GM21528 (cell line): ENCODE data around the gene ROR2.
"Not testable (repeated sequence)": the region's sequence is repeated elsewhere in the genome, so short reads cannot be mapped to it uniquely, and the experiment has no call there.

ENCODE experiments used
- ATAC-seq: cut with Tn5 transposase; IDR thresholded peaks from one replicate; pipeline ENCODE4 v1.9.1; 2021; ENCODE audit warnings: mild to moderate bottlenecking, moderate library complexity; ENCODE audit not compliant: unreplicated experiment, low FRiP score

ROR2 gene

DNA sequence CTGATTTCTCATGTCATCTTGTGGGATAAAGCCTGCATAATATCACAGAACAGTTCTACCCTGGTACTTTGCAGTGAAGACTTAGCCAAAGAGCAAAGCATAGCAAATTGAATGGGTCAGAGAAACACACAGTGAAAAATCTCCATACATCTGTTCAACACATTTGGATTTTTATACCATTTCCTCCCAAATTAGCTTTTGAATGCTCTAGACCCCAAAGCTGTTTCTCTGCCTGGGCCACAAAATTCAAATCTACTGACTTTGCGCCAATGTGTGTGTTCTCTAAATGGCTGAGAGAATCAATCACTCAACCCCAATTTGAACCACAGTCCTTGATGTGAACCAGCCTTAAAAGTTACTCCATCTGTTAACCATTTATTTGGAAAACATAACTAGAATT, 289.5 kb downstream of the ROR2 start:
- ATAC-seq, result no peak

GRCh38 chr9:91659529-91660495, 290.2 kb downstream of the ROR2 start:
- no peak for ATAC-seq

DNA sequence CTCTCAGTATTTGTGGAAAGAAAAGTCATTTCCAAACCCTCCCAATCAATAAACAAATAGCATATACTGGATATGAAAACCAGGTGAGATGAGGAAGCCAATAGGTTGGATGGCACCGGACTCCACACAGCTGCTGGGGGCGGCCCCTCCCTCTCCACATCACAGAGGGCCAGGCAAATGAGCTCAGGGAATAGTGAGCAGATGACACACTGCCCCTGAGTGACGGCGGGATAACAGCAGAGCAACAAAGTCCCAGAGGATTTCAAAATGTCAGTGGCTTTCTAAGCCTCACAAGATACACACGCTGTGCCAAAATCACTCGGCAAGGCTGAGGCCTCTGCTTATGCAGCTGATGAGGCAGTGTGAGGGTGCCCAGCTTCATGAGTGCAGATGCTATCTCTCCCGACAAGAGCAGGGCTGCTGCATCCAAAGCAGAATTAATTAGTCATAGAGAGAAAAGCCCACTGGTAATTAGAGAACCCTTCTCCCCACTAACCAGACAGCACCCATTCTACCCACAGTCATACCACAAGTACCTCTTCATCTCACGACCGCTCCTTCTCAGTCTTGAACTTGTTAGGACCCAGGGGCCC, 291.4 kb downstream of the ROR2 start:
- no peak for ATAC-seq

- no peak for ATAC-seq
These were observed 292.5 kb downstream of the ROR2 start for GRCh38 chr9:91657501-91657900.

- ATAC-seq, result no peak
These were observed 294.4 kb downstream of the ROR2 start for GRCh38 chr9:91655658-91656057.

DNA sequence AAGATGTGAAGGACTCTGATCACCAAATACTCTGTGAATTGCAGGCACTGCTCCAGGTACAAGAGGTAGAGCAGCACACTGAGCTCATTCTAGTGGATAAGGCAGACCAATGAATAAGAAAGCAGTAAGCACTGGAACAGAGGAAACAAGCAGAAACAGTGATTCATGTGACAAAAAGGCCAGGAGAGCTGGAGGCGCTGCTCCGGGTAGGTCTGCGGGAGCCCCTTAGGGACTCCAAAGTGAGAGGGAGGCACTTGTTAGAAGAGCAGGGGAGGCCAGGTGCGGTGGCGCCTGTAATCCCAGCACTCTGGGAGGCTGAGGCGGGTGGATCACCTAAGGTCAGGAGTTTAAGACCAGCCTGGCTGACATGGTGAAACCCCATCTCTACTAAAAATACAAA, 294.8 kb downstream of the ROR2 start:
- ATAC-seq, result no peak

- no peak for ATAC-seq
These were observed 295.5 kb downstream of the ROR2 start for GRCh38 chr9:91654527-91654926.

DNA sequence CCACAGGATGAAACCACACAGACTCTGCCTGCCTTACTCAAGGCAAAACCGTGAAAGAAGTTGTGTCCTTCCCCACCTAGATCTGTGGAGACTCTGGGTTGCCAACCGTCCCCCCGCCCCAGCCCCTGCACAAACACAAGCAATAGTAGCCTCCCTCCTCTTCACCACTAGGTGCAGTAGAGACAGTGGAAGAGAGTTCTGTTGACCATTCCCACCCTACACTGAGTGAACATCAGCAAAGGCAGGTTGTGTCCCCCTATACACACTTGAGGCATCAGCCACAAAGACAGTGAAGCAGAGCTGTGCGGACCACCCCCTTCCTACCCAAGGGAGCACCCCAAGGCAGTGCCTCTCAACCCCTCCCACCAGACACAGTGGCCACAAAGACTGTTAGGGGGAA, 302.7 kb downstream of the ROR2 start:
- ATAC-seq, result no peak

GRCh38 chr9:91646702-91647101, 303.3 kb downstream of the ROR2 start:
- no peak for ATAC-seq

DNA sequence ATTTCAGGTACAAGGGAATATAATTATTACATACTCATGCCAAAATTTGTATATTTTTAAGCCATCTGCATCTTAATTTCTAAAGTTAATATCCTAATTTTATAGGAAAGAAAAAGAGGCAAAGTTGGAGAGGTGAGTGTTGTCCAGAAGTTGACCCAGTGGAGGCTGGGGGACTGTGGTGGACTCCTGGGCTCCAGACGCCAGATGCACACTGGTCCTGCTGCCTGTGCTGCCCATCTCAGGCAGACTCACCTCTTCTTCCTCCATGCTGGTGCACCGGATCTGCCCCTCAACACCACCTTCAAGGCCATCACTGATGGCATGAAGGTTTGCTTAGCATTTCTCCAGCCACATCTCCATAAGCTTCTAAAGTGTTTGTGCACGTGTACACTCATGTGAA, 305.6 kb downstream of the ROR2 start:
- no peak for ATAC-seq

- no peak for ATAC-seq
These were observed 306.4 kb downstream of the ROR2 start for GRCh38 chr9:91643481-91644077.

DNA sequence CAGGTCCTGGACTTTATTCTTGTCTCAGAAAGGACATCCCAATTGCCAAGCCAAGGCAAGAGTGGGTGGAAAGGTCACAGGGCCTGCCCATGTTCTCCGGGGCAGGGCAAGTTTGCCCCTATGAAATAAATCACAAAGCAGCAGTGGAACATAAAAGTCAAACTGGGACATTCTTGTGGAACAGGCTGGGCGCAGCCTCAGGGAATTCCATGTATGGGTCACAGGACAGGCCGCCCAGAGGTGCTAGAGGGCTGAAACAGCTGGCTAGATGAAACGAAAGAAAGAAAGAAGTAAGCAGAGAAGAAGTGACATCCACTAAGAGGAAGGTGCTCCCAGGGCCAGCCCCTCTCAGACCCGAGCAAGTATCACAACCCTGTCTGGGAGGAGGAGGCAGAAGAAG, 307.3 kb downstream of the ROR2 start:
- ATAC-seq, result no peak

DNA sequence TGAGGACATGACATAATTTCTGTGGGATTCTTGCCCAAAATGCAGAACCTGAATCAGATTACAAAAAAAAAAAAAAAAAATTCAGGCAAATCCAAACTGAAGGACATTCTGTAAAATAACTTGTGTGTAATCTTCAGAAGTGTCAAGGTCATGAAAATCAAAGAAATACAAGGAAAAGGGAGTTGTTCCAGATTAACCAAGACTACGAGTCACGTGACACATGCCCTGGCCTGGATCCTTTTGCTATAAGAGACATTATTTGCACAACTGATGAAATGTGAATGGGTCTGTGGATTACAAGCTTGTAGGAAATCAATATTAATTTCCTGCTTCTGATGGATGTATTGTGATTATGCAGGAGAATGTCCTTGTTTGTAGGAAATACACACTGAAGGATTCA, 309.6 kb downstream of the ROR2 start:
- no peak for ATAC-seq

DNA sequence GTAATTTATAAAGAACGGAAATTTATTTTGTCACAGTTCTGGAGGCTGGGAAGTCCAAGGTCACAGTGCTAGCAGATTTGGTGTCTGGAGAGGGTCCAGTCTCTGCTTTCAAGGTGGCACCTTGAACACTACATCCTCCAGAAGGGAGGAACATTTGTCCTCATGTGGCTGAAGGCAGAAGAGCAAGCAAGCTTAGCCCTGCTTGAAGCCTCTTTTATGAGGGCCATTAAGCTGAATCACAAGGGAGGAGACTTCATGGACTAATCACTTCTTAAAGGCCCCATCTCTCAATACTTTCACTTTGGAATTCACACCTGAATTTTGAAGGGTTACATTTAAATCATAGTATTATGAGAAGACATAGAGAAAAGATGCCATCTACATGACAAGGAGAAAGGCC, 311.0 kb downstream of the ROR2 start:
- ATAC-seq, result no peak

- not testable (repeated sequence) for ATAC-seq
These were observed 315.2 kb downstream of the ROR2 start for GRCh38 chr9:91634832-91635231.

GRCh38 chr9:91629718-91630117, 320.3 kb downstream of the ROR2 start:
- ATAC-seq, result no peak

- ATAC-seq, result no peak
These were observed 321.1 kb downstream of the ROR2 start for GRCh38 chr9:91628892-91629291.

GRCh38 chr9:91625331-91625730, 324.7 kb downstream of the ROR2 start:
- ATAC-seq, result no peak

DNA sequence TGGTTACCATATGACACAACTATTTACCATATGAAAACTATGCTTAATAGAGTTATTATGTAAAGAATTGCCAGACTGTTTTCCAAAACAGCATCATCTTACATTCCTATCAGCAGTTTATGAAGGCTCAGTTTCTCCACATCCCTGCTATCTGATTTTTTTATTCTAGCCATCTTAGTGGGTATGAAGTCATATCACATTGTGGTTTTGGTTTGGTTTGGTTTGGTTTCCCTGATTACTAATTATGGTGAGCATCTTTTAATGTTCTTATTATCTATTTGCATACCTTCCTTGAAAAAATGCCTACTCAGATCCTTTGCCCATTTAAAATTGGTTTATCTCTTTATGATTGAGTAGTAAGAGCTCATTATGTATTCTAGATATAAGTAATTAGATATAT, 327.0 kb downstream of the ROR2 start:
- ATAC-seq, result no peak

DNA sequence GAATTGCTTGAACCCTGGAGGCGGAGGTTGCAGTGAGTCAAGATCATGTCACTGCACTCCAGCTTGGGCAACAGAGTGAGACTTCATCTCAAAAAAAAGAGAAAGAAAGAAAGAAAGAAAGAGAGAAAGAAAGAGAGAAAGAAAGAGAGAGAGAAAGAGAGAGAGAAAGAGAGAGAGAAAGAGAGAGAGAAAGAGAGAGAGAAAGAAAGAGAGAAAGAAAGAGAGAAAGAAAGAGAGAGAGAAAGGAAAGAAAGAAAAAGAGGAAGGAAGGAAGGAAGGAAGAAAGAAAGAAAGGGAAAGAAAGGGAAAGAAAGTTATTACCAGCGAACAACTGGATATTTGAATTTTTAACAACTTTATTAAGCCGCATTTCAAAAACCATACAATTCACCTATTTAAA, 327.9 kb downstream of the ROR2 start:
- ATAC-seq, result not testable (repeated sequence)

- not testable (repeated sequence) for ATAC-seq
These were observed 336.0 kb downstream of the ROR2 start for GRCh38 chr9:91614044-91614443.

GRCh38 chr9:91611582-91611981, 338.4 kb downstream of the ROR2 start:
- no peak for ATAC-seq
